BE2C (cell line): Measurements from ENCODE around the gene CES3.

Source experiments
- DNase-seq: peaks from one replicate; pipeline ENCODE4 v3.0.0-alpha.2; 2020
- H3K27me3 ChIP-seq: fragments of 250-450 bp; sonication (Bioruptor Pico); 2 replicates; pipeline ENCODE4 v1.5.1; 2020; ENCODE audit warnings: mild to moderate bottlenecking
- H3K36me3 ChIP-seq: fragments of 250-450 bp; sonication (Bioruptor Pico); 2 replicates; pipeline ENCODE4 v1.5.1; 2020; ENCODE audit warnings: mild to moderate bottlenecking
- H3K4me1 ChIP-seq: fragments of 250-450 bp; sonication (Bioruptor Pico); 2 replicates; pipeline ENCODE4 v1.5.1; 2020
- H3K4me3 ChIP-seq: 2 replicates; pipeline ENCODE4 v1.5.1; 2011; ENCODE audit warnings: low read depth, low read length
- H3K9me3 ChIP-seq: fragments of 250-450 bp; sonication (Bioruptor Pico); 2 replicates; pipeline ENCODE4 v1.5.1; 2020
- TF ChIP-seq, protein P1 (sequence below): IDR thresholded peaks from 2 replicates; pipeline ENCODE4 v1.5.1; 2012; ENCODE audit warnings: mild to moderate bottlenecking, low read depth, low read length

The CES3 gene

DNA sequence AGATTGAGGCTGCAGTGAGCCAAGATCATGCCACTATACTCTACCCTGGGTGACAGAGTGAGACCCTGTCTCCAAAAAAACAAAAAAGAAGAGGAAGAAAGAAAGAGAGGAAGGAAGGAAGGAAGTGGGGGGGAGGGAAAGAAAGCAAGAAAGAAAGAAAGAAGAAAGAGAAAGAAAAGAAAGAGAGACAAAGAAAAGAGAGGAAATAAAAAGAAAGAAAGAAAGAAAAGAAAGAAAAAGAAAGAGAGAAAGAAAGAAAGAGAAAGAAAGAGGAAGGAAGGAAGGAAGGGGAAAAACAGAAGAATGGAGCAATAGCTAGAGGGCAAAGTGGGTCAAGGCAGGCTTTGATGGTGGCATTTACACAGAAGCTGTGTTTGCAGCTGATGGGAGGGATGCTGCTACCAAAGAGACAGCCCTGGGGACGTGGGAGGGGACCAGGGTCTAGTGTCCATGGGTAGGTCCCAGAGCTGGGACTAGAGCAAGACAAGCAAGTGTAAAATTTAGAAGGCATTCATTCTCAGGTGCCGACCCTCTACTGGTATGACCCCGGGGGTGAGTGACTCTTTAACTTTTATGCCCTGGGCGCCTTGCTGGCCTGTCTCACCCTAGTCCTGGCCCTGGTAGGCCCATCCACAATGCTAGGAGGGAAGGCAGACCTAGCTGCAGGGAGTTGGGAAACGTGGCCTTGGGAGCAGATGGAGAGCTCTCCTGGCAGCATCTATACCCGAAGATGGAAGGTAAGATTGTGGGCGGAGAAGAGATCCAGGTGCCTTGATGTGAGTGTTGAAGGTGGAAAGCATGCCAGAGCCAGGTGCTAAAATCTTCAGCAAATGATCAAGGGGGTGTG lies 2.0 kb upstream of the CES3 start:
- Histone ChIP-seq H3K4me3 (no peak overlapping the region), H3K4me1 (no peaks in the 10 kb centered on the region), H3K27me3 (no peaks in the 10 kb centered on the region), H3K9me3 (no peaks in the 10 kb centered on the region), H3K36me3 (no peaks in the 10 kb centered on the region)
- TF ChIP-seq, protein P1, sequence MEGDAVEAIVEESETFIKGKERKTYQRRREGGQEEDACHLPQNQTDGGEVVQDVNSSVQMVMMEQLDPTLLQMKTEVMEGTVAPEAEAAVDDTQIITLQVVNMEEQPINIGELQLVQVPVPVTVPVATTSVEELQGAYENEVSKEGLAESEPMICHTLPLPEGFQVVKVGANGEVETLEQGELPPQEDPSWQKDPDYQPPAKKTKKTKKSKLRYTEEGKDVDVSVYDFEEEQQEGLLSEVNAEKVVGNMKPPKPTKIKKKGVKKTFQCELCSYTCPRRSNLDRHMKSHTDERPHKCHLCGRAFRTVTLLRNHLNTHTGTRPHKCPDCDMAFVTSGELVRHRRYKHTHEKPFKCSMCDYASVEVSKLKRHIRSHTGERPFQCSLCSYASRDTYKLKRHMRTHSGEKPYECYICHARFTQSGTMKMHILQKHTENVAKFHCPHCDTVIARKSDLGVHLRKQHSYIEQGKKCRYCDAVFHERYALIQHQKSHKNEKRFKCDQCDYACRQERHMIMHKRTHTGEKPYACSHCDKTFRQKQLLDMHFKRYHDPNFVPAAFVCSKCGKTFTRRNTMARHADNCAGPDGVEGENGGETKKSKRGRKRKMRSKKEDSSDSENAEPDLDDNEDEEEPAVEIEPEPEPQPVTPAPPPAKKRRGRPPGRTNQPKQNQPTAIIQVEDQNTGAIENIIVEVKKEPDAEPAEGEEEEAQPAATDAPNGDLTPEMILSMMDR = no peak
- no peak for DNase-seq

DNA sequence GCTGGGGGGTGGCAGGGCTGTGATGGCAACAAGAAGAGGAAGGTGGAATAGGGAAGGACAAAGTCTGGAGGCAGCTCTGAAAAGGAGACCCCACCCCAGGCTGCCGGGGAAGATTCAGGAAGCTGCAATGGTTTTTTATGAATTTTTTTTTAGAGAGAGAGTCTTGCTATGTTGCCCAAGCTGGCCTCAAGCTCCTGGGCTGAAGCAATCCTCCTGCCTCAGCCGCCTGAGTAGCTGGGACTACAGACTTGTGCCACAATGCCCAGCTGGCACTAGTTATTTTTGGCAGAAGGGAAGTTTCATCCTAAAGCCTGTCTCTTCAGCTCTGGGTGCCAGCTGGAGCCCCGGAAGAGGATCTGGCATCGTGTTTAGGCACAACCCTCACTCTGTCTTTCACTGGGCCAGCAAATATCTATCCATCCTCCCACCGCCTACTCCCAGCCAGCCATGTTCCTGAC lies 1.3 kb upstream of the CES3 start:
- Histone ChIP-seq H3K27me3 (no peaks in the 10 kb centered on the region), H3K36me3 (no peaks in the 10 kb centered on the region), H3K4me3 (no peak overlapping the region), H3K9me3 (no peaks in the 10 kb centered on the region), H3K4me1 (no peaks in the 10 kb centered on the region)
- TF ChIP-seq, protein P1 = no peak
- DNase-seq = no peak

DNA sequence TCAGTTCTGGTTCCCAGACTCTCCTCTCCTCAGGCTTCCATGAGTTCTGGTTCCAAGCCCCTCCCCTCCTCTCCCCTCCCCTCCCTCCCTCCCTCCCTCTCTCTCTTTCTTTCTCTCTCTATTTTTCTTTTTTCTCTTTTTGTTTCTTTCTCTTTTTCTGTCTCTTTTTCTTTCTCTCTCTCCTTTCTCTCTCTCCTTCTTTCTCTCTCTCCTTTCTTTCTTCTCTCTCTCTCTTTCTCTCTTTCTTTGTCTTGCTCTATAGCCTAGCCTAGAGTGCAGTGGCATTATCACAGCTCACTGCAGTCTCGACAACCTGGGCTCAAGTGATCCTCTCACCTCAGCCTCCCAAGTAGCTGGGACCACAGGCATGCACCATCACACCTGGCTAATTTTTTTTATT lies 796 bp upstream of the CES3 start:
- Histone ChIP-seq H3K36me3 (no peaks in the 10 kb centered on the region), H3K9me3 (no peaks in the 10 kb centered on the region), H3K4me3 (no peak overlapping the region), H3K4me1 (no peaks in the 10 kb centered on the region), H3K27me3 (no peaks in the 10 kb centered on the region)
- no peak for DNase-seq
- TF ChIP-seq, protein P1 = no peak

DNA sequence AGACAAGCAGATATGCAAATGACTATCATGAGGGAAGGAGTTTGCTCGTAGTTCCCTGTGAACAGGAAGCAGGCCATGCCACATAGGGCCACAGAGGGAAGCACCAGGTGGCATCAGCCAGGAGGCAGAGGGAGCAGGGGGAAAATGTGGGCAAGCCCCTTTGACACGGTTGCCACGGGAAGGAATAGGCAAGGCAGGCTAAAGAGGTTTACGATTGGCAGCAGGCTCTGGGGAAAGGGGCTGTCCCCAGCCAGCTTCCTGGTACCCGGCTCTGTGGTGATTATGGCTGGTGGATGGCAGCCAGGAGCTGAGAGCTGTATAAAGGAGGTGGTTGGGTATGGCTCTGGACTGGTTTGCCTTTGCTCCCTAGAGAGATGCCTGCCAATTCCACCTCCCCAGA lies 848 bp downstream of the CES3 start:
- Histone ChIP-seq H3K4me3 (no peak overlapping the region), H3K36me3 (no peaks in the 10 kb centered on the region), H3K9me3 (no peaks in the 10 kb centered on the region), H3K4me1 (no peaks in the 10 kb centered on the region), H3K27me3 (no peaks in the 10 kb centered on the region)
- TF ChIP-seq, protein P1 = no peak
- DNase-seq = peak; percentile 47

DNA sequence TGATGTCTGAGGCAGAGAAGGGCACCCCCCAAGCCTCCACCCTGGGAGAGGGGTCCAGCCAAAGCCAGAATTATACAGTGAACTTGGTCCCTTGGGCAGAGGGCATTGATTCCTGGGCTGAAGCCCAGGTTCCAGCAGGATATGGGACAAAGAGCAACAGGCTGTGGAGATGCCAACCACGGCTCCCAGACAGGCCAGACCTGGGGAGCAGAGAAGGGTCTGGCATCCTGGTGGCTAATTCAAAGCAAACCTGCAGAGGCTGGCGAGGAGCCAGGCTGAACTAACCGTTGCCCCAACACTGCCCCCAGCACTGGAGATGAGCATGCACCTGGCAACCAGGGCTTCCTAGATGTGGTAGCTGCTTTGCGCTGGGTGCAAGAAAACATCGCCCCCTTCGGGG lies 3.0 kb downstream of the CES3 start:
- peak; percentile 36 for DNase-seq
- TF ChIP-seq, protein P1 = no peak

DNA sequence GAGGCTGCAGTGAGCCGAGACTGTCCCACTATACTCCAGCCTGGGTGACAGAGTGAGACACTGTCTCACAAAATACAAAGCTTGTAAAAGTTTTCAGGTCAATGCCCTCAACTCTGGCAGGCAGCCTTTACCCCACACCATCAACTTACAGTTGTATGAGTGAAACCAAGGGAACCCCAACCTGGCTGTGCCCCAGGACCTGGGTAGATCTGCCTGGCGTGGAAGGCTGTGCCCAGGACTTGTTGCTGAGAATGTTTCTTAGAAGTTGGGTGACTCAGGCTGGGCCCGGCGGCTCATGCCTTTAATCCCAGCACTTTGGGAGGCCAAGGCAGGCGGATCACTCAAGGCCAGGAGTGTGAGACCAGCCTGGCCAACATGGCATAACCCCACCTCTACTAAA lies 7.8 kb downstream of the CES3 start:
- Histone ChIP-seq H3K9me3 (no peaks in the 10 kb centered on the region), H3K4me1 (no peaks in the 10 kb centered on the region), H3K4me3 (no peak overlapping the region), H3K36me3 (no peaks in the 10 kb centered on the region), H3K27me3 (no peaks in the 10 kb centered on the region)
- TF ChIP-seq, protein P1 = no peak
- DNase-seq = no peak

More for the DNA sequence above, 3.0 kb downstream of the CES3 start:
- Histone ChIP-seq H3K36me3 (no peaks in the 10 kb centered on the region), H3K4me3 (no peak overlapping the region), H3K27me3 (no peaks in the 10 kb centered on the region), H3K9me3 (no peaks in the 10 kb centered on the region), H3K4me1 (no peaks in the 10 kb centered on the region)
